Epidermal melanocyte (primary cell): ENCODE results near the gene SCN7A.
"Not testable (repeated sequence)": the region's sequence is repeated elsewhere in the genome, so short reads cannot be mapped to it uniquely, and the experiment has no call there.

Experiments used
- DNase-seq: peaks from one replicate; pipeline ENCODE4 v3.0.0; 2011; ENCODE audit warnings: low spot score; ENCODE audit not compliant: insufficient read length

The SCN7A gene

DNA sequence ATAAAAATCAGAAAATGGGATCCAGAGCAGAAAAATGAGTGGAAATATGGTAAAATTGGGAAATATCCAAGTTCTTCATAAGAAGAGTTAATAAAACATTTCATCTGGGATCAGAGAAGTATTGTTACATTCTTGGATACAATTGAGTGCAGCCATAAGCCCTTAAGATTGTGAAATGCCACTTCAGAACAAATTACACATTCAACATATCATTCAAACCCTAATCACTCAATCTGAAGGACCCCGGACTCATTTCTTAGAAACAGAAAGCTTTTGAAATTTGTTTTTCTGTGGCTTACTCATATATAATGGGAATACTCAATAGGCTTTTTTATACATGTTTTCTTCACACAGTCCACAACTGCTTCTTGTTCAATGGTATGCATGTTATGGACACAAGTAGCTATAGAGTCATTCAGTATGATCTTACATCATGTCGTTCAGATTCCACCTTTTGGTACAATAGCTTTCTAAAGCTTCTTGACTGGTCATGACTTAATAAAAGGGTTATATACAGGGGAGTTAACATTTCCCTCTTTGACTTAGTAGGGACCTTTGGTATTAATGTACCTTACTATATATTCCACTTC, 39.9 kb downstream of the SCN7A start:
- DNase-seq: no peak

DNA sequence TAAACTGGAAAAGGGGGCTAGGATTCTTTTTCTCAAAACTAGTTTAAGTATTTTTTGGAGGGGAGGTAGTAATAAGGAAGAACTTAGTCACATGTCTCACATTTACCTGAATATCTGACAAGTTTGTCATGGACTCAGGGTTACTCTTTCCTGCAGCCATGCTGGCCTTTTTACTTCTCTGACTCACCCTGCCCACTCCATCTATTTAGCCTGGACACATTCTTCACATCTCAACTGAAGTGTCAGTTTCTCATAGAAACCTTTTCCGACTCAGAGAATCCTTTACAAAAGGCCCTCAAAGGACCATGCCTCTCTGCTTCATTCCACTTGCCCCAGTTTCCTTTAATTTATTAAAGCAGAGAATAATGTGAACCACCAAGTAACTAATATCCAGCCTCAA, 42.6 kb downstream of the SCN7A start:
- DNase-seq: no peak

DNA sequence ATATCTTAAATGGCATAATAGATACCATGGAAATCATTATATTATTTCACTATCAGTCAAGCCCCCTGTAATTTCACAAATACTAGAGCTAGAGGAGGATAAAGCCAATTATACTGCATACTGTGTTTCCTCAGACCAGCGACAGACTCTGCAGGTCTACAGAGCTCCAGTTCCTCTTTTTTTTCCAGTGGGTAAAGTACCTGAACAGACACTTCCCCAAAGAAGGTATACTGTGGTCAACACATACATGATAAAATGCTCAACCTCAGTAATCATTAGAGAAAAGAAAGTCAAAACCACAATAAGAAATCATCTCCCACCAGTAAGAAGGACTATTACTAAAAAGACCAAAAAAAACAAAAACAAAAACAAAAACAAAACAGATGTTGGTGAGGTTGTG, 44.6 kb downstream of the SCN7A start:
- no peak for DNase-seq

DNA sequence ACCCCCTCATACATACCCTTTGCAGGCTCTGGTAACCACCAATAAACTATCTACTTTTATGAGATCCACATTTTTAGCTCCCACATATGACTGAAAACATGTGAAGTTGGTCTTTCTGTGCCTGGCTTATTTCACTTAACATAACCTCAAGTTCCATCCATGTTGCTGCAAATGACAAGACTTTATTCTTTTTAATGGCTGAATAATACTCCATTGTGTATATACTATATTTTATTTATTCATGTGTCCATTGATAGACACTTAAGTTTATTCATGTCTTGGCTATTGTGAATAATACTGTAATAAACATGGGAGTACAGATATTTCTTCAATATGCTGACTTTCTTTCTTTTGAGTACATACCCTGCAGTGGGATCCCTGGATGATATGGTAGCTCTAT, 45.9 kb downstream of the SCN7A start:
- DNase-seq: no peak

DNA sequence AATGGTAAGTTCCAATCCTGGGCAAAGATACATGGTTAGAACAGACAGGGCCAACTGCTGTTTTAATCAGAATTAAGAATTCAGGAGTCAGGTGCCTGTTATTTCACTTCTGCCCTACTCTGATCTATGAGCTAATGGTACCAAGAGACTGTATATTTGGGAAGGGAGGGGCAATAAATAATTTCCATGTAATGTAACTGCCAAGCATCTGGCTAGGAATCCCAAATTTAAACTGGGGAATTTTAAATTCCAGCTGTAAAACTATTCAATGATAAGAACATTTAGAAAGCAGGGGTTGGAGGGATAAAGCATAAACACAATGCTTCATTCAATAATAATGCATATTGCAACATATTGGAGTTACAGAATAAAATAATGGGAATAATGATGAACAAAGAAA, 49.7 kb downstream of the SCN7A start:
- no peak for DNase-seq

DNA sequence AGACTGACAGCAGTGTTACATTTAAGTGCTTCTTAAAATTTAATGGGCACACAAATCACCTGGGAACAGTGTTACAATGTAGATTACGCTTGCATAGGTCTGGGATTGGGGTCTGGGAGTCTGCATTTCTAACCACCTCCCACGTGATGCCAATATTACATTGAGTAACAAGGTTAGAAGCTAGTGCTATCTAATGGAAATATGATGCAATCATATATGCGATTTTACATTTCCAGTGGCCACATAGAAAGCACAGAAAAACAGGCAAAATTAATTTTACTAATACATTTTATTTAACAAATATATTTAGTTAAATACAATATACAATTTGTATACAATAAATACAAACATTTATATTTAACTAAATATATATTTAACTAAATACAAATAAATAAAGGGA, 53.7 kb downstream of the SCN7A start:
- DNase-seq: no peak

DNA sequence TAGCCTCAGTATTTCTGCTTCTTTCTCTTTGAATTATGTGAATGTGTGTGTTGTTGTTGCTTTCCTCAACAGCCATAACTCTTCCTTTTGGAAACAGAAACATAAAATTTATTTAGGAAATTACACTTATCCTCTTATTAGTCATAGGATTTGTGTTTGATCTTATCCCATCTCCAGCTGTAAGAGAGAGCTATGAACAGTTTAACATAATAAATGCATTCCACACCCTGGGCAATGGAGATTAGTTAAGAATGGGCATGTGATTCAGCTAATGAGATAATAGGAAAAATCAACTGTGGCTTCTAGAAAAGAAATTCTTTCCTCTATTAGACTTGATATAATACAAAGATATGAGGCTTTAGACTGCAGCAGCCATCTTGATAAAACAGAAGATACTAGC, 55.0 kb downstream of the SCN7A start:
- DNase-seq: no peak

DNA sequence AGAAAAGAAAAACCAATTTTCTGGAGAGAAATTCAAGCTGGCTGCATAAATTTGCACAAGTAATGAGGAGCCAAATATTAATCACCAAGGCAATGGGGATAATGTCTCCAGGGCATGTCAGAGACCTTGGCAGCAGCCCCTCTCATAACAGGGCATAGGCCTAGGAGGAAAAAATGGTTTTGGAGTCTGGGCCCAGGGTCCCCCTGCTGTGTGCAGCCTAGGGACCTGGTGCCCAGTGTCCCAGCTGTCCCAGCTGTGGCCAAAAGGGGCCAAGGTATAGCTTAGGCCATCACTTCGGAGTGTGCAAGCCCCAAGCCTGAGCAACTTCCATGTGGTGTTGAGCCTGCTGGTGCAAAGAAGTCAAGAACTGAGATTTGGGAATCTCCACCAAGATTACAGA, 57.1 kb downstream of the SCN7A start:
- DNase-seq: no peak

DNA sequence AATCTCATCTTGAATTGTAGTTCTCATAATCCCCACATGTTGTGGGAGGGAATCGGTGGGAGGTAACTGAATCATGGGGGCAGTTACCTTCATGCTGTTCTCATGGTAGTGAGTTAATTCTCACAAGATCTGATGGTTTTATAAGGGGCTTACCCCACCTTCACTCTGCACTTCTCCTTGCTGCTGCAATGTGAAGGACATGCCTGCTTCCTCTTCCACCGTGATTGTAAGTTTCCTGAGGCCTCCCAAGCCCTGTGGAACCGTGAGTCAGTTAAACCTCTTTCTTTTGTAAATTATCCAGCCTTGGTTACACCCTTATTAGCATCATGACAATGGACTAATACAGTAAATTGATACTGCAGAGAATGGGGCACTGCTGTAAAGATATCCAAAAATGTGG, 57.9 kb downstream of the SCN7A start:
- DNase-seq: no peak

DNA sequence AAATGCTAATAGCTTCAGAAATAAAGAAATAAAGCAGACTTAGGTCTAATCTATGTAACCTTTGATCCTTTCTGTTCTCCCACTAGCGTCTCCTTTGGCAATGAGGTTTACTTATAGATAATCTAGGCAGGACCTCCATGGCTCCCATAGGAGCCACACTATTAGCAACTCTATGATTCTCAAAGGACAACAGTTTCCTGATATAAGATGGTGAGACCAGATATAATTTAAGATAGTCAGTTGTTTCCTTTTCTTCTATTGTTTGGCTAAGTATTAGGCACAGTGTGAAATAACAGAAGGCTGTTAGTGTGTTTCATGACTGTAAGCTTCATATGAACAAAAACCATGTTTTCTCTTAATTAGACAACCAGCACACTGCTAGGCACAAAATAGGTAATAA, 59.6 kb downstream of the SCN7A start:
- DNase-seq: no peak

DNA sequence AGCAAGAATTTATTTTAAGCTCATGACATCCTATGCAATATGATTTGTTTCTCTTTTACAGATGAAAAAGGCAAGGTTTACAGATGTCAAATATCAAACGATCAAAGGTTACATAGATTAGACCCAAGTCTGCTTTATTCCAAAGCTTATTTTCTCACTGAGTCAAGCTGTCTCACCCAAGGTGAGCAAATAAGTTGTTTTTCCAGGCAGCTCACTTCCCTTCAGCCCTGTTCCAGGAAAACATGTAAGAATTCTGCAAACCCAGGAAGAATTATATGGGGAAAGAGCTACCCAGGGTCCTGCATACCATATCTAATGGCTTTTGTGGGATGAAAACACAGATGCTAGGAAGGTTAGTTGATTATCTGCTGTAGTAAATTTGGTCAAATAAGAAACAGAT, 60.6 kb downstream of the SCN7A start:
- DNase-seq: no peak

DNA sequence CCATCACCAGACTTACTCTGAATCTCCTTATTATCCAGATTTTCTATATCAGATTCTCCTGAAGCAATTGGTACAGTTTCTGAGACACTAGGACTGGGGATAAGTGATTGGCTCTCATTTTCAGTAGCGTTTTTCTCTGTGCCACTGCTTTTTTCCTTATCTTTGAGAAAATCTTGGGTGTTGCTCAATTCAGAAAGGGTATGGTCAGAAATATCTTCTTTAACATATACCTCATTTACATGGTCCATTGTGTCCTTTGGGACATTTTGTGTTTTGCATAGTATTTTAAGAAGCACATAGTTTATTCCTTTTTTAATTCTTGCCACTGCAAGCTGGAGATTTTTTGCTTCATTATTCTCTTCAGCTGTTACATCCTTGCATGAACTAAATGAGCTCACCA, 61.7 kb downstream of the SCN7A start:
- no peak for DNase-seq

DNA sequence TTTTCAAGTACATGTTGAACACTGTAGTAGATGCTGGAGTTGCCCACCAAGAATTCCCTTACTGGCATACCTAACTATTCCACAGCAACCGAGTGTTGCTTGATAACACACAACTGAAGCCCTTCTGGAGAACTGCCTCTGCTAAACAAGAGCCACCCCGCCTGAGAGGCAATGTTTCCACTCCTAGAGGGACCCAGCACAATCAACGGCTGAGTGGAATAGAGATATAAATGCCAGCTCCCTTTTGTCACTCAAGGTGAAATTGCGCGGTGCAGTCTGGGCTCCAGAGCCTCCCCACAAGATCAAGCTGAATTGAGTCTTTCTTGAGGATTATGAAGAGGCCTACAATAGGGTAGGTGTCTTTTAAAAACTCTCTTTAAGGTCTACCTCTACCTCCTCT, 69.2 kb downstream of the SCN7A start:
- DNase-seq: no peak

DNA sequence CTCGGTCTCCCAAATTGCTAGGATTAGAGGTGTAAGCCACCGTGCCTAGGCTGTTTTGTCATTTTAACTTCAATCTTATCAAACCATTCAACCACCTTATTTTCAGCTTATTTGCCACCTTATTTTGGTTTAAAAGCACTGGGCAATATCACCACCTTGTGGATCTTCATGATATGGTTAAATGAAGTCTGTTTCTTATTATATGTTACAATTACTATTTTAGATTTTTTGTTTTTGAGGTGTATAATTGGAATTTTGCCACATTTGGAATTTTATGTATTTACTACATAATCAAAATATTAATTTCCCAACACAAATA, 74.5 kb downstream of the SCN7A start:
- DNase-seq: no peak

DNA sequence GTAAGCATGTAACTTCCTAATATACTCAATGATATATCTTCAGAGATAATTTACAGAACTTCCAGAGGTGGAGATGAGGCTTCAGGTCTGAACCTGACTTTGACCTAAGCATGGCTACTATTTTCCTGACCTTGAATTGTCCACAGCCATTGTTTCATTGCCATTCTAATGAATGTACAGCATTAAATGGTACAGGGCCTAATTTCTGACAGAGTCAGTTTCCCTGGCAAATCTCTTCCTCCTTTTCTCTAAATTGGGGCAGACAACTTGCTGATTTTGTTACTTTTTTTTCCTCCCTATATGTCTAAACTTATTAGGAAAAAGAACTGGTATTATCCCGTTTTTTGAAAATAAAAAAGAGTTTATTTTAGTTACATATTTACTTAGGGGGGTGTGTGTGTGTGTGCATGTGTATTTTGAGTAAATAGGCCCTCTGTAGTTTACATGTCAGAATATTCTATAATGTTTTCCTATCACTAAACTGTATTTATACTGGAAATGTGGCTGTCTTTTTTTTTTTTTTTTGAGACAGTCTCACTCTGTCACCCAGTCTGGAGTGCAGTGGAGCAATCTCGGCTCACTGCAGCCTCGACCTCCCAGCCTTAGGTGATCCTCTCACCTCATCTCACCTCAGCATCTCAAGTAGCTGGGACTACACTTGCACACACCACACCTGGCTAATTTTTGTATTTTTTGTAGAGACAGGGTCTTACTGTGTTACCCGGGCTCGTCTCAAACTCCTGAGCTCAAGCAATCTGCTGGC, 75.0 kb downstream of the SCN7A start:
- no peak for DNase-seq

DNA sequence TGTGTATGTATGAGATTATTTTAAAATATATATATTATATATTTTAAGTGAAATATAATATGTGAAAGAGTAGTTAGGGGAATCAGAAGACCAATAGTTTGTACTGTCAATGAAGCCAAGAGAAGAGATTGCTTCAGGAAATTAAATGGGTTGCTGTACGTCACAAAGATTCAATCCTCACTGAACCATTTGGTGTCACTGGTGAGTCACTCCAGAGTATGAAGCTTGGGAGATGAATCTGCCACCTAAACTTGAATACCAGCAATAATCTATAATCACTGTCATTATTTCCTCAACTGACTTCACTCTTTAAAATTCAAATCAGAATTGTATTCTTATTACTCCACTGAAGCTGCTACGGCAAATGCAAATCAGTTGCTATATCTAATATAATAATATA, 76.4 kb downstream of the SCN7A start:
- DNase-seq: no peak

DNA sequence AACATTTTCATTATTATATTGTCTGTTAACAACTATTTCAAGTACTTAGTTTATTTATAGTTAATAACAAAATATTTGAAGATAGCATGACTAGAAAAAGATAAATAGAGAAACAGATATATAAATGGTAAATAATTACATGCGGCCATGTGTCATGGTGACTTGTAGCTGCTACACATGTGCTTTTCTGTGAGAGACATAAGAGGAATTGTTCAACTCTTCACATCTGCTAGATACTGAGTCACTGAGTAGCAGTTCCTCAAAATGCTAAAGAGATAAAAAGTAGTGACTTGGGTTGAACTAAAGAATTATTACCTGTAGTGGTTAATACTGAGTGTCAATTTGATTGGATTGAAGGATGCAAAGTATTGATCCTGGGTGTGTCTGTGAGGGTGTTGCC, 80.8 kb downstream of the SCN7A start:
- no peak for DNase-seq

DNA sequence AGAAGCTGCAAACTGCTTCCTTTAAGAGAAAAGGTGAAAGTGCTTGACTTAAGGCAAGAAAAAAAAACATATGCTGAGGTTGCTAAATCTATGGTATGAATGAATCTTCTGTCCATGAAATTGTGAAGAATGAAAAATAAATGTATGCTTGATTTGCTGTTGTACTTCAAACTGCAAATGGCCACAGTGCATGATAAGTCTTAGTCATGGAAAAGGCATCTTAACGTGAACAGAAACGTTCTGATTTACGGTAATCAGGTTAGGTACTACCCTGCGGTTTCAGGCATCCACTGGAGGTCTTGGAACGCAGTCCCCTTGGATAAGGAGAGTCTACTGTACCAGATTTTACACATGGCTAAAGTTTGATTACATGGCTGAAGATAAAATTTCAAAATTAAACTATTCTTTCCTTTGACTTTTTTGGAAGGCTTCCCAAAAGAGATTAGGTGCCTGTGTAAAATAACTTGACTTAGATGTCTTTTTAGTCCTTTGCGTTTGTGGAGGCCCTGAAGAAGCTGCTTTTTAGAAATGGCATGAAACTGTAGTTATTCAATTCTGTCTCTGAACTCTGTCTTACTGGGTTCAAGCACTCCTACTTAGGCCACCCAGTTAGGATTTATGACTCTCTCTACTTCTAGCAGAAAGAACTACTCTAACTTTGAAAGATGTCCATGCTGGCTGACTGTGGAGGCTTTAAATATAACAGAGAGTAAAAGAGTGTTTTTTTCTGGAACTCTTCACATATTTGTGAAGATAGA, 82.4 kb downstream of the SCN7A start:
- no peak for DNase-seq

DNA sequence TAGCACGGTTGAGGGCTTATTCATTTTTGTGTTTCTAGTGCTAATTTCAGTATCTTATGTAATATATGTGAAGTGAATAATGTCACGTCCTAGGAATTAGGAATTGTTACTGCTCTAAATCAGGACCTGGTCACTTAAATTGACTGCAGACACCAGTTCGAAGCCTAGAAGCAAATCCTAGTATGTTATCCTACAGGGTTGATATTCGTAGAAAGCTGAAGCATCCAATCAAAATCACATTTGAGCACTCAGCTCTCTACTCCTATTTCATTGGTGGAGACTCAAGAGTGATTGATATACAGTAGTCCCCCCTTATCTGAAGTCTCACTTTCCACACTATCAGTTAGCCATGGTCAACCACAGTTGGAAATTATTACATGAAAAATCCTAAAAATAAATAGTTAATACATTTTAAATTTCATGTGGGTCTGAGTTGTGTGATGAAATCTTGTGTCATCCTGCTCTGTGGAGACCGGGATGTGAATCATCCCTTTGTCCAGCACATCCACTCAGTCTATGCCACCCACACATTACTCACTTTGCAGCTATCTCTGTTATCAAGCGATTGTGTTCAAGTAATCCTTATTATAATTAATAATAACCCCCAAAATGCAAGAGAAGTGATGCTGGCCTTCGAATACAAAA, 83.1 kb downstream of the SCN7A start:
- DNase-seq: no peak

DNA sequence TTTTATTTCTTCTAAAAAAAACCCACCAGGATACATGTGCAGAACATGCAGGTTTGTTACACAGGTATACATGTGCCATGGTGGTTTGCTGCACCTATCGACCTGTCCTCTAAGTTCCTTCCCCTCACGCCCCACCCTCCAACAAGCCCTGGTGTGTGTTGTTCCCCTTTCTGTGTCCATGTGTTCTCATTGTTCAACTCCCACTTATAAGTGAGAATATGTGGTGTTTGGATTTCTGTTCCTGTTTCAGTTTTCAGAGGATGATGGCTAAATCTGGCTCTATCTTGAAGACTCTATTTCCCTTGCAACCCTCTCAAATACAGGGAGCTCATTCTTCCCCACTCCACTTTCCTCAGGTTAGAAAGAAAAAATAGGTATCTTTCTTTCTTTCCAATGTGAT, 86.3 kb downstream of the SCN7A start:
- DNase-seq: not testable (repeated sequence)

DNA sequence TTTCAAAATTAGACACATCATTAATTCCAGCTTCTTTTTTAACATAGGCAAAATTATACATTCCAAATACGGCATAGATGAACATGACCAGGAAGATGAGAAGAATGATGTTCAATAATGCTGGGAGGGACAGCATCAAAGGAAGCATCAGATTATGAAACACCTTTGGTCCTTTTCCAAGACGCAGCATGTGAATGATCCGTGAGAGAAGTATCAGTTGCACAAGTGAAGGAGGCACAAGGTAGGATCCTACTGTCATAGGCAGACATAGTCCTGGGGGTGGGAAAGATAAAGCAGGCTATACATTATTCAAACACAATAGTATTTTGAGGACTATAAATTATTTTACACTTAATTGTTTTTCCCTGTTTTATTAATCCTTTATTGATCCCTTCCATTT, 87.7 kb downstream of the SCN7A start:
- DNase-seq: no peak

DNA sequence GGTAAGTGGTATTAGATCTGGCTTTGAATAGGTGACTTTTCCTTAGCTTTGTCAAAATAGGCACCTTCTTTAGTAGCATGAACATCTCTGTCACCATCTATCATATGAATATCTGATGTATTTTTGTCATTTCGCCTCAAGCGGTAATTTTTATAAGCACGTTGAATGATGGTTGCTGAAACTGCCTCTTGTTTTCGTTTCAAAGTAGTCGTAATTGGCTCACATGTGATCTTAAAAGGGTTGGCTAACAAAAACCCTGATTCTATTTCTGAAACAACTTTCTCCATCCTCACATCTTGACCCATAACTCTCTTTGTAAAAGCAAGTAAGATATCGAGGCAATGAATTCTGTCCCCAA, 88.5 kb downstream of the SCN7A start:
- DNase-seq: no peak
